Effector memory CD8-positive, alpha-beta T cell (primary cell): ENCODE results near the gene NBAS.
"Not testable (repeated sequence)": the region's sequence is repeated elsewhere in the genome, so short reads cannot be mapped to it uniquely, and the experiment has no call there.

Source experiments
- ATAC-seq: fragments of 150-1000 bp; cut with Tn5 transposase; replicated peaks from 2 replicates; pipeline ENCODE4 v1.10.0; 2021; ENCODE audit warnings: mild to moderate bottlenecking, moderate library complexity
- DNase-seq, 3 experiments: peaks; one replicate each; pipeline ENCODE4 v3.0.0; 2021
- H3K27ac Mint-ChIP-seq, 2 donors: one replicate each; pipeline ENCODE4 v1.8.0; 2022; ENCODE audit warnings: mild to moderate bottlenecking in 2 of 2, mixed read lengths in 2 of 2, moderate library complexity in 2 of 2
- H3K27me3 Mint-ChIP-seq, 2 donors: one replicate each; pipeline ENCODE4 v1.8.0; 2022; ENCODE audit warnings: mixed read lengths in 2 of 2
- H3K36me3 Mint-ChIP-seq: one replicate; pipeline ENCODE4 v1.8.0; 2022; ENCODE audit warnings: mild to moderate bottlenecking, moderate library complexity, mixed read lengths; ENCODE audit not compliant: insufficient read depth
- H3K4me1 Mint-ChIP-seq, 2 donors: one replicate each; pipeline ENCODE4 v1.8.0; 2022; ENCODE audit warnings: low read depth in 2 of 2, mixed read lengths in 2 of 2
- H3K4me3 Mint-ChIP-seq, 2 donors: one replicate each; pipeline ENCODE4 v1.8.0; 2022; ENCODE audit warnings: mild to moderate bottlenecking in 2 of 2, mixed read lengths in 2 of 2, moderate library complexity in 2 of 2
- H3K9me3 Mint-ChIP-seq, 2 donors: one replicate each; pipeline ENCODE4 v1.8.0; 2022; ENCODE audit warnings: mixed read lengths in 2 of 2

Gene NBAS

GRCh38 chr2:15412779-15413178 is 148.4 kb downstream of the NBAS start:
- Mint-ChIP-seq H3K27ac (no peak overlapping the region), H3K27me3 (no peaks in the 10 kb centered on the region), H3K9me3 (no peaks in the 10 kb centered on the region), H3K4me1 (no peaks in the 10 kb centered on the region), H3K4me3 (no peak overlapping the region), H3K36me3 (peaks cover 21% of the 10 kb centered on the region)
- DNase-seq: no peak
- ATAC-seq: no peak

GRCh38 chr2:15412309-15412708 is 148.8 kb downstream of the NBAS start:
- ATAC-seq: no peak
- Mint-ChIP-seq H3K36me3 (peaks cover 18% of the 10 kb centered on the region), H3K27ac (no peak overlapping the region), H3K4me3 (no peak overlapping the region), H3K4me1 (no peaks in the 10 kb centered on the region), H3K9me3 (no peaks in the 10 kb centered on the region), H3K27me3 (no peaks in the 10 kb centered on the region)
- DNase-seq: no peak

- Mint-ChIP-seq H3K27ac (no peak overlapping the region), H3K36me3 (peaks cover 16% of the 10 kb centered on the region), H3K4me3 (no peak overlapping the region), H3K4me1 (no peaks in the 10 kb centered on the region), H3K9me3 (no peaks in the 10 kb centered on the region), H3K27me3 (no peaks in the 10 kb centered on the region)
- DNase-seq (no peak), ATAC-seq (no peak)
Observed at GRCh38 chr2:15410884-15411283, 150.2 kb downstream of the NBAS start.

GRCh38 chr2:15408759-15409158 is 152.4 kb downstream of the NBAS start:
- H3K36me3 Mint-ChIP-seq: peaks cover 13% of the 10 kb centered on the region
- DNase-seq: no peak

GRCh38 chr2:15407666-15408065 is 153.5 kb downstream of the NBAS start:
- Mint-ChIP-seq H3K4me3 (no peak overlapping the region), H3K36me3 (peaks cover 5% of the 10 kb centered on the region), H3K4me1 (no peaks in the 10 kb centered on the region), H3K9me3 (no peaks in the 10 kb centered on the region), H3K27me3 (no peaks in the 10 kb centered on the region), H3K27ac (no peak overlapping the region)
- DNase-seq (no peak), ATAC-seq (no peak)

More at GRCh38 chr2:15408759-15409158, 152.4 kb downstream of the NBAS start:
- ATAC-seq: no peak
- Mint-ChIP-seq H3K9me3 (no peaks in the 10 kb centered on the region), H3K4me3 (no peak overlapping the region), H3K4me1 (no peaks in the 10 kb centered on the region), H3K27ac (no peak overlapping the region), H3K27me3 (no peaks in the 10 kb centered on the region)

GRCh38 chr2:15404511-15404910 is 156.6 kb downstream of the NBAS start:
- H3K4me3 Mint-ChIP-seq, H3K36me3 Mint-ChIP-seq, H3K27ac Mint-ChIP-seq, DNase-seq, H3K27me3 Mint-ChIP-seq, H3K4me1 Mint-ChIP-seq, ATAC-seq, H3K9me3 Mint-ChIP-seq: not testable (repeated sequence)

- Mint-ChIP-seq H3K4me3 (no peak overlapping the region), H3K36me3 (no peaks in the 10 kb centered on the region)
Observed at GRCh38 chr2:15400240-15400826, 160.8 kb downstream of the NBAS start.

GRCh38 chr2:15399241-15399640 is 161.9 kb downstream of the NBAS start:
- ATAC-seq: no peak
- Mint-ChIP-seq H3K9me3 (no peaks in the 10 kb centered on the region), H3K4me3 (no peak overlapping the region), H3K36me3 (no peaks in the 10 kb centered on the region), H3K27me3 (no peaks in the 10 kb centered on the region), H3K4me1 (no peaks in the 10 kb centered on the region), H3K27ac (no peak overlapping the region)
- no peak for DNase-seq

More at GRCh38 chr2:15400240-15400826, 160.8 kb downstream of the NBAS start:
- Mint-ChIP-seq H3K9me3 (no peaks in the 10 kb centered on the region), H3K27ac (peak overlapping the region in 1 of 2 donors; percentile 35), H3K27me3 (no peaks in the 10 kb centered on the region), H3K4me1 (no peaks in the 10 kb centered on the region)
- ATAC-seq: no peak
- DNase-seq: no peak

GRCh38 chr2:15391751-15392150 is 169.4 kb downstream of the NBAS start:
- ATAC-seq (no peak), DNase-seq (no peak)
- H3K36me3 Mint-ChIP-seq: peaks cover 17% of the 10 kb centered on the region
- no peaks in the 10 kb centered on the region for H3K4me1 Mint-ChIP-seq
- no peaks in the 10 kb centered on the region for H3K9me3 Mint-ChIP-seq
- H3K27ac Mint-ChIP-seq: peak overlapping the region in 1 of 2 donors; percentile 36
- no peaks in the 10 kb centered on the region for H3K27me3 Mint-ChIP-seq
- no peak overlapping the region for H3K4me3 Mint-ChIP-seq

- no peaks in the 10 kb centered on the region for H3K4me1 Mint-ChIP-seq
- no peak for ATAC-seq
- H3K9me3 Mint-ChIP-seq: no peaks in the 10 kb centered on the region
- peaks cover 17% of the 10 kb centered on the region for H3K36me3 Mint-ChIP-seq
- H3K4me3 Mint-ChIP-seq: no peak overlapping the region
- DNase-seq: no peak
- H3K27me3 Mint-ChIP-seq: no peaks in the 10 kb centered on the region
- no peak overlapping the region for H3K27ac Mint-ChIP-seq
Observed at GRCh38 chr2:15389895-15390294, 171.2 kb downstream of the NBAS start.

- H3K27ac Mint-ChIP-seq: no peak overlapping the region
- no peak overlapping the region for H3K4me3 Mint-ChIP-seq
- no peaks in the 10 kb centered on the region for H3K4me1 Mint-ChIP-seq
- H3K27me3 Mint-ChIP-seq: no peaks in the 10 kb centered on the region
- DNase-seq: no peak
- H3K9me3 Mint-ChIP-seq: no peaks in the 10 kb centered on the region
- no peak for ATAC-seq
- H3K36me3 Mint-ChIP-seq: peaks cover 17% of the 10 kb centered on the region
Observed at GRCh38 chr2:15389326-15389700, 171.8 kb downstream of the NBAS start.

- H3K4me1 Mint-ChIP-seq: no peaks in the 10 kb centered on the region
- peaks cover 15% of the 10 kb centered on the region for H3K36me3 Mint-ChIP-seq
- H3K9me3 Mint-ChIP-seq: no peaks in the 10 kb centered on the region
- H3K27me3 Mint-ChIP-seq: no peaks in the 10 kb centered on the region
- no peak overlapping the region for H3K27ac Mint-ChIP-seq
- no peak overlapping the region for H3K4me3 Mint-ChIP-seq
- DNase-seq (no peak), ATAC-seq (no peak)
Observed at GRCh38 chr2:15388406-15389325, 172.5 kb downstream of the NBAS start.

GRCh38 chr2:15385184-15385583 is 175.9 kb downstream of the NBAS start:
- H3K4me3 Mint-ChIP-seq: no peak overlapping the region
- no peaks in the 10 kb centered on the region for H3K9me3 Mint-ChIP-seq
- H3K4me1 Mint-ChIP-seq: no peaks in the 10 kb centered on the region
- DNase-seq (no peak), ATAC-seq (no peak)
- H3K27me3 Mint-ChIP-seq: no peaks in the 10 kb centered on the region
- peaks cover 3% of the 10 kb centered on the region for H3K36me3 Mint-ChIP-seq
- no peak overlapping the region for H3K27ac Mint-ChIP-seq

GRCh38 chr2:15383695-15384350 is 177.3 kb downstream of the NBAS start:
- Mint-ChIP-seq H3K36me3 (peaks cover 3% of the 10 kb centered on the region), H3K9me3 (no peaks in the 10 kb centered on the region), H3K4me1 (no peaks in the 10 kb centered on the region), H3K4me3 (no peak overlapping the region), H3K27ac (no peak overlapping the region), H3K27me3 (no peaks in the 10 kb centered on the region)
- DNase-seq (no peak), ATAC-seq (no peak)
